NCI-H1105 treated with DMSO at 0.1 percent for 48 hours (cell line): Measurements from ENCODE around the gene ZNF665.
"Not testable (repeated sequence)": the region's sequence is repeated elsewhere in the genome, so short reads cannot be mapped to it uniquely, and the experiment has no call there.

ENCODE experiments used
- DNase-seq: peaks from one replicate; lab custom pipeline; 2025; lab: John Stamatoyannopoulos, UW

The ZNF665 gene

DNA sequence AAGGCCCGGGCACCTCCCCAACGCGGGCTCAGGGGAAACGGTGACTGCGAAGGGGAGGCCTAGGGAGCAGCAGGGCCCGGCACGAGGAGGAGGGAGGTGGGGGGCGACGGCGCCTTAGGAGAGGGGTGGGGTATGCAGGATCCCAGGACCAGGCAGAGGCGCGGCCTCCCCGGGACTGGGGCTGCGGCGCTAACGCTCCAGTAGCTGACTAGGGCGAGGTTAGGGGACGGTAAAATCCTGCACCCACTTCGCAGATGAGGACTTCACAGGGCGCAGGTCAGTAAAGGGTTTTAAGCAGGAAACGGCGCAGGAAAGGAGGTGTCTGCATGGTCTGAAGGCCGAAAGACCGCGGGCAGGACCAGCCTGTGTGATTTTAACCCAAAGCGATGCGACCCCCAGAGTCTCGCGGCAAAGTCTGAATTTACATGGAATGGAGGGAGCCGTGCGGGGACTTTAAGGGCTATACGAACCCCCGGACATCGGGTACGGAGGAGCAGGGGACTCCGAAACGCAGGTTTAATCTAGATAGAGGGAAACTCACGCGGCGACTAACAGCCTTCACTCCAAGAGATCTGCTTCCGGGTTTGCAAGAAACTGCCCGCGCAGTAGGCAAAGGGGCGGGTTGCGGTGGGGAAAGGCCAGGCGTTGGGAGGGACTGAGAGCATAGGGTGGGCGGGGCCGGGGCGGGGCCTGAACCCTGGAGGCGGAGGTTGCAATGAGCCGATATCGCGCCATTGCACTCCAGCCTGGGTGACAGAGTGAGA is at the start of gene ZNF665:
Gene ZNF665, minus strand, starts transcription at position 588 of the 764 bp plus-strand sequence. CDS start 10,460 bp downstream, outside the sequence.
- DNase-seq: no peak

DNA sequence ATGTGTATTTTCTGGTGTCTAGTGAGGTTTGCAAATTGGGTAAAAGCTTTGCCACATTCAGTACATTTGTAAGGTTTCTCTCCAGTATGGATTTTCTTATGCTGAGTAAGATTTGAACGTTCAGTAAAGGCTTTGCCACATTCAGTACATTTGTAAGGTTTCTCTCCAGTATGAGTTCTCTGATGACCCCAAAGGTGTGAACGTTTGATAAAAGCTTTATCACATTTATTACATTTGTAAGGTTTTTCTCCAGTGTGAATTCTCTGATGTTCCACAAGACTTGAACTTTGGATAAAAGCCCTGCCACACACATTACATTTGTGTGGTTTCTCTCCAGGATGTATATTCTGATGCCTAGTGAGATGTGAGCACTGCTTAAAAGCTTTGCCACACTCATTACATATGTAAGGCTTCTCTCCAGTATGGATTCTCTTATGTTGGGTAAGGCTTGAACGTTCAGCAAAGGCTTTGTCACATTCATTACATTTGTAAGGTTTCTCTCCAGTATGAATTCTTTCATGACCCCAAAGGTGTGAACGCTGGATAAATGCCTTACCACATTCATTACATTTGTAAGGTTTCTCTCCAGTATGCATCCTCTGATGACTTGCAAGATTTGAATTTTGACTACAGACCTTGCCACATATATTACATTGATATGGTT is 44.1 kb upstream of the ZNF665 start:
- no peak for DNase-seq

GRCh38 chr19:53224606-53225005 is 31.4 kb upstream of the ZNF665 start:
- DNase-seq: no peak

- DNase-seq: not testable (repeated sequence)
Observed at GRCh38 chr19:53222716-53223115, 29.6 kb upstream of the ZNF665 start.

DNA sequence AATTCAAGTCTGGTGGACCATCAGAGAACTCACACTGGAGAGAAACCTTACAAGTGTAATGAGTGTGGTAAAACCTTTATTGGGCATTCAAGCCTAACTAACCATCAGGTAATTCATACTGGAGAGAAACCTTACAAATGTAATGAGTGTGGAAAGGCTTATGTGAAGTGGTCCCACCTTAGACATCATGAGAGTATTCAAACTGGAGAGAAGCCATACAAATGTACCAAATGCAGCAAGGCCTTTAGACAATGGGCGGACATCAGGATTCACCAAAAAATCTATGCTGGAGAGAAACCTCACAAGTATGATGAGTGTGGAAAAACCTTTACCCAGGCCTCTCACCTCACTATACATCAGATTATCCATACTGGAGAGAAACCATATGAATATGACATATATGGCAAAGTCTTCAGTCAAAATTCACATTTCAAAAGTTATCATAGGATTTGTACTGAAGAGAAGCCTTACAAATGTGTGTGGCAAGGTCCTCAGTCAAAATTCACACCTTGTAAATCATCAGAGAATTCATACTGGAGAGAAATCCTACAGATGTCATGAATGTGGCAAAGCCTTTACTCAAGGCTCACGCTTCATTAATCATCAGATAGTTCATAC is 19.7 kb upstream of the ZNF665 start:
- no peak for DNase-seq

DNA sequence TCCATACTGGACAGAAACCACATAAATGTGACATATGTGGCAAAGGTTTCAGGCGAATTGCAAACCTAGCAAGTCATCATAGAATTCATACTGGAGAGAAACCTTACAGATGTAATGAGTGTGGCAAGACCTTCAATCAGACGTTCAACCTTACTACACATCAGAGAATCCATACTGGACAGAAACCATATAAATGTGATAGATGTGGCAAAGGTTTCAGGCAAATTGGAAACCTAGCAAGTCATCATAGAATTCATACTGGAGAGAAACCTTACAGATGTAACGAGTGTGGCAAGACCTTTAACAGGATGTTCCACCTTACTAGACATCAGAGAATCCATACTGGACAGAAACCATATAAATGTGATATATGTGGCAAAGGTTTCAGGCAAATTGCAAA is 18.4 kb upstream of the ZNF665 start:
- DNase-seq: not testable (repeated sequence)

DNA sequence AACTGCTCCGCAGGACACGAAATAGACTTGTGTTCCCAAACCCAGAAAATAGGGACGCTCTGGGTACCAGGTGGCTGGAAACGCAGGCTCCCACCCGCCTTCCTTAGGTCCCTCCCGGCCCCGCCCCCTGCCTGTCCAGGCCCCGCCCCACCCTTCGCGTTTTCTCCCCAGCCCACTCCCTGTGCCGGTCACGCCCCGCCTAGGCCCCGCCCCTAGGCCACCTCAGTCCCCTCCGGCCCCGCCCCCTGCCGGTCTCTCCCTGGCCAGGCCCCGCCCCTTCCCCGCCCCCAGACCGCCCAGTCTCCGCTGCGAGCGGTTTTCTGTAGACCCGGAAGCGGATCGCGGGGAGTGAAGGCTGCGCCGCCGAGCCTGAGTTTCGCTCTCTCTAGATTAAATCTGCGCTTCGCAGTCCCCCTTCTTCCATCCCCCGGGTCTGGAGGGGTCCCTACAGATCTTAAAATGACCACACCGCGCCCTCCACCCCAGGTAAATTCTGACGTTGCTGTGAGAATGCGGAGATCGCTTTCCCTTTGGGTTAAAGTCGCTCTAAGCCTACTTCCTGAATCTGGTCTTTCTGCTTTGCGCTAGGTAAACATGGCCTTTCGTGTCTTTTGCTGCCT is 3.7 kb upstream of the ZNF665 start:
- no peak for DNase-seq

DNA sequence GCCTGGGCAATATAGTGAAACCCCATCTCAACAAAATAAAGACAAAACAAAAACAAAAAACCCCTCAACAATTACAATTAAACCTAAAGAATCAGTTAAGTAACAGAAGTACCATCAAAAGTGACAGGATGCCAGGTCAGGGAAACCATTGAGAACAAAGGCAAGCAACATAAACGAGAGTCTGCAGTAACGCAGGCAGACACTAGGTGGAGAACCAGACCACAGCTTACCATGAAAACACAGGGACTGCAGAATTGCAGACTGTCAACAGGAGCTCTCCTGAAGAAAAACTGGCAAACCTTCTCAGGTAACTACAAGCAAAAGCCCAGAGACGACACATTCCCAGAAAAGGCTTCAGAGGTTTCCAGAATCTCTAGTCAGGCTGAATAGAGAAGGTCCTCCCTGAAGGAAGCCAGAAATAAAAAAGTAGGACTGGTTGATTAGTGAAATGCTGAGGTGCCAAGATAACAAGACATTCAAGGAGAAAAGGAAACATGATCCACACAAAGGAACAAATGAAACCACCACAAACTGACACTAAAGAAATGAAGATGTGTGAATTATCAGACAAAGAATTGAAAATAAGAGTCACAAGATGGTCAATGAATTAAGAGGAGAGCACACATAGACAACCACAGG is 2.2 kb upstream of the ZNF665 start:
- DNase-seq: peak; percentile 82

DNA sequence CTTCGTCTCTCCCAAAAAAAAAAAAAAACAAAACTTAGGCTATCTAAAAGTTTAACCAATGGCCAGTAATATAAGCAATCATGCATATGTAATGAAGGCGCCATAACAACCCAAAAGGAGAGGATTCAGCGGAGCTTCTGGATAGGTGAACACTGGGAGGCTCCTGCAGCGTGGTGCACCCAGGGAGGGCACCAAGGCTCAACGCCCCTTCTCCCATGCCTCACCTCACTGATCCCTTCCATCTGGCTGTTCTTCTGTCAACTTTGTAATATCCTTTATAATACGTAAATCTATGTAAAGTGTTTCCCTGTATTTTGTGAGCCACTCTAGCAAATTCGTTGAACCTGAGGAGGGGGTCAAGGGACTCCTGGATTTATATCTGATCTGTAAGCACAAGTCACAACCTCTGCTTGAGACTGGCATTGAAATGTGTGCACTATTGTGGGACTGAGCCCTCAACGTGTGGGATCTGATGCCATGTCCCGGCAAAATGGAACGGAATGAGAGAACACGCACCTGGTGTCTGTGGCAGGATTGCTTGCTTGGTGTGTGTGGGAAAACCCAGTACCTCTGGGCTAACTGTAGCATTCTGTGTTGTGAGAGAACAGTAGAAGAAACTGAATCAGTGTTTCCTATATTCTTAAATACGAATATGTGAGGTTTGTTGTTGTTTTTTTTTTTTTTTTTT is 521 bp upstream of the ZNF665 start:
- no peak for DNase-seq

GRCh38 chr19:53190253-53190652 is 2.9 kb downstream of the ZNF665 start:
- no peak for DNase-seq

DNA sequence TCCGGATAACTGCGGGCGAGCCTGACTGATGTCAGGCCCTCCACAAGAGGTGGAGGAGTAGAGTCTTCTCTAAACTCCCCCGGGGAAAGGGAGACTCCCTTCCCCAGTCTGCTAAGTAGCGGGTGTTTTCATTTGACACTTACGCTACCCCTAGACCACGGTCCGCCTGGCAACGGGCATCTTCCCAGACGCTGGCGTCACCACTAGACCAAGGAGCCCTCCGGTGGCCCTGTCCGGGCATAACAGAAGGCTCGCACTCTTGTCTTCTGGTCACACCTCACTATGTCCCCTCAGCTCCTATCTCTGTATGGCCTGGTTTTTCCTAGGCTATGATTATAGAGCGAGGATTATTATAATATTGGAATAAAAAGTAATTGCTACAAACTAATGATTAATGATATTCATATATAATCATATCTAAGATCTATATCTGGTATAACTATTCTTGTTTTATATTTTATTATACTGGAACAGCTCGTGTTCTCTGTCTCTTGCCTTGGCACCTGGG is 3.4 kb downstream of the ZNF665 start:
- DNase-seq: not testable (repeated sequence)

GRCh38 chr19:53185155-53185882 is 7.8 kb downstream of the ZNF665 start:
- DNase-seq: not testable (repeated sequence)

DNA sequence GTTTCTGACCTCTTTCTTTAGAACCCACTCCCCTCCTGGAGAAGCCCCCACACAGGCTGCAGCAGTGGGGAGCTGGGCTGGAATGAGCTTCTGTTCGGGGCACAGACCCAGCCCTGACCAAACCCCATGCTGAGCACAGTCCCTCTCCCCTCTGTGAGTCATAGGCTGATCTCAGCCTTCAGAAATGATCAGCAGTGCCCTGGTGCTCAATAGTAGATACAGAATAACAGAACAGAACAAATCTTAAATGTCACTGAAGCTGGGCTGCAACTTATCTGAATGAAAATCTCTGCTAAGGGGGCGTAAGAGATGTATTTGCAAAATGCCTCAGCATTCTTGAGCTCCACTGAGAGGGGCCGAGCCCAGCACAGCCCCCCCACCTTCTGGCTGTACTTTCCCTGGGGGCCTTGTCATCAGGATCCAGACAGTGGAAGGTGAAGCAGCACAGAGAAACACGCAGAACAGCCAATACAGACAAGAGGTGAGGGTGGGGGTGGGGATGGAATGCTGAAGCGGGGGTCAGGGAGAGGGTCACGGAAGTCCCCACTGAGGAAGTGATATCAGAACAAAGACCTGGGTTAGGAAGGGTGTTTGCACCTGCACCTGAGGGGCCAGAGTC is 9.9 kb downstream of the ZNF665 start:
- no peak for DNase-seq

DNA sequence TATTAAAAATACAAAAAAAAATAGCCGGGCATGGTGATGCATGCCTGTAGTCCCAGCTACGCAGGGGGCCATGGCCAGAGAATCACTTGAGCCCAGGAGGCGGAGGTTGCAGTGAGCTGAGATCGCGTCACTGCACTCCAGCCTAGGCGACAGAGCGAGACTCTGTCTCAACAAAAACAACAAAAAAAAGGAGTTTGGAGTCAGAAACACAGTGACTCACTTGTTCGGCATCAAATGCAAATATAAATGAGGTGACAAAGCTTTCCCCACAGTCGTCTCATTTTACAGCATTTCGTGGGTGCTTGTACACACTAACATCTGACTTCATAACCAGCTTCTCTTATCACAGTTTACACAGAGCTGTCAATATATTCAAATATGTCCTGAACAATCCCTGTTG is 11.0 kb downstream of the ZNF665 start:
- DNase-seq: no peak

DNA sequence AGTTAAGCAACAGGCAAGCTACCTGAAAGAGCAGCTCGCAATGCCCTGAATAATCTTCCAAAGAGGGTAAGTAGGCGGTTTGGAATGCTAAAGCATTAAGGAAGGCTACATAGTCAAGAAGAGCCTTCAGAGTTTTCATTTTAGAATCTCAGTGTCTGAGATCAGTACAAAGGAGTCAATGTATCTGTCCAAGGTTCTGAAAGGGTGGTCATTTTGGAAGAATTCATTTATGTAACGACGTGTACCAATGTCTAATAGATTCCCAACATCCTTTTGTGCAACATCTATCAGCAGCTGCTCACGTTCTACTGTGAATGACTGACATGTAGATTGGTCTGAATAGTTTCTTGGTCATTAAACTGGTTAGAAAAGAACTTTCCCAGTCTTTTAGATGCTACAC is 15.2 kb downstream of the ZNF665 start:
- DNase-seq: no peak

DNA sequence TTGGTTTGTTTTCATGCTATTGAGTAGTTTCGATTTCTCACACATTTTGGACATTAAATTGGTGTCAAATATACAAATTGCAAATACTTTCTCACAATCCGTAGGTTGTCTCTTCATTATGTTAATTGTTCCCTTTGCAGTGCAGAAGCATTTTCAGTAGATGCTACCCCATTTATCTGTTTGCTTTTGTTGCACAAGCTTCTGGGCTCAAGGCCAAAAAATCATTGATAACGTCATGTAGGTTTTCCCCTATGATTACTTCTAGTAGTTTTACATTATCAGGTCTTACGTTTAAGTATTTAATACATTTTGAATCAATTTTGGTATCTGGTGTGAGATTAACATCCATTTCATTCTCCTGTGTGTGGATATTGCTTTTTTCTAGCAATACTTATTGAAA is 20.3 kb downstream of the ZNF665 start:
- DNase-seq: no peak

GRCh38 chr19:53165691-53166091 is 27.5 kb downstream of the ZNF665 start:
- DNase-seq: no peak

GRCh38 chr19:53161123-53161522 is 32.0 kb downstream of the ZNF665 start:
- DNase-seq: no peak

DNA sequence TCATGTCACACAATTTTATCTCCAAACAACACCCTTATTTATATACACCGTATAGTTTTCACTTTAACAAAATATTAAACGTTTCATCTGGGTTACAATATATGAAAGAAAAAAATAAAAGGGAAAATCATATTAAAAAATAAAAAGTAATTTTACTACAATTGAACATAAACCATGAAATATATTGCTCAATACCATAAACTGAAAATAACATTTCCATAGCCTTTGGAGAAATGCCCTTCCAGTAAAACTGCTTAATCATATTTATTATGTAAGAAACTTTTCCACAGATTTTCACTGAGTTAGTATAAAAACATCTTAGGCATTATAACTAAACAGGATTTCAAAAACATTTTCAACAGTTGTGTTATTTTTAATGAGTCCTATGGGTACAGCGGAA is 32.8 kb downstream of the ZNF665 start:
- DNase-seq: no peak

DNA sequence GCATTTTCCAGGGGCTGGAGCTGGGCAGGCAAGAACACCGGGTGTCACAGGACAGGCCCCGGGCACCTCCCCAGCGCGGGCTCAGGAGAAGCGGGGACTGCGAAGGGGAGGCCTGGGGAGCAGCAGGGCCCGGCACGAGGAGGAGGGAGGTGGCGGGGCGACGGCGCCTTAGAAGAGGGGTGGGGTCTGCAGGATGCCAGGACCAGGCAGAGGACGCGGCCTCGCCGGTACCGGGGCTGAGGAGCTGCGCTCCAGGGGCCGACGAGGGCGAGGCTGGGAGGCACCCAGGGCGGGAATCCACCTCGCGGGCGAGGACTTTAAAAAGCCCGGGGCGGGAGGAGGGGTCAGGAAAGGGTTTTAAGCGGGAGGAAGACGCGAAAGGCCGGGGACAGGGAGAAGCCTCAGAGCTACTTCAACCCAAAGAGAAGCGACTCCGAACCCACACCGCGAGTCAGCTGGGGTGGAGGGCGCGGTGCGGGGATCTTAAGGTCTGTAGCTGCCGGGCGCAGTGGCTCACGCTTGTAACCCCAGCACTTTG is 35.0 kb downstream of the ZNF665 start:
- no peak for DNase-seq
